ENCODE data around the gene DCAF6.

DNA sequence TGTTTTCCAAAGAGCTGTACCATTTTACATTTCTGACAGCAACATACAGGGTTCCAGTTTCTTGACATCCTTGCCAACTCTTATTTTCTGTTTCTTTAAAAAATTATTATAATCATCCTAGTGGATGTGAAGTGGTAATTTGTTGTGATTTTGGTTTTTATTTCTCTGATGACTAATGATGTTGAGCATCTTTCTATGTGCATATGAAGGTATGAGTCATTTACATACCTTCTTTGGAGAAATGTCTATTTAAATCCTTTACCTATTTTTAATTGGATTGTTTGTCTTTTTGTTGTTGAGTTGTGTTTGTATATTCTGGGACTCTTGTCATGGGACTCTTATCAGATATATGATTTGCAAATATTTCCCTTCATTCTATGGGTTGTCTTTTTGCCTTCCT is 21.2 kb downstream of the DCAF6 start:
- TF ChIP-seq POLR2A (IDR thresholded peaks at IDR 0.05; ENCODE audit: low read length): no peak
- no peak for TF ChIP-seq GATA1 (IDR thresholded peaks at IDR 0.05; ENCODE audit: low read depth, low read length)
